Measurements from ENCODE around the gene GPATCH8. TPM values are rescaled to one million over a fixed set of nuclear protein-coding genes. Genes with fewer than 3 reads are reported as not detected.

Gene GPATCH8
- total RNA-seq, 1 donor = 29.4 TPM

- DNase-seq (ENCODE audit: low read depth) = peak; percentile 51
- no peak overlapping the region for H3K4me3 ChIP-seq (ENCODE audit: low read depth, low read length)
- TF ChIP-seq CTCF (IDR thresholded peaks at IDR 0.05; ENCODE audit: insufficient read depth, low read length) = peak; percentile 80
These were observed 152.4 kb downstream of the GPATCH8 start for GRCh38 chr17:44350733-44351226.

GRCh38 chr17:44349553-44350070 lies 153.6 kb downstream of the GPATCH8 start:
- no peak for DNase-seq (ENCODE audit: low read depth)
- H3K4me3 ChIP-seq (ENCODE audit: low read depth, low read length) = no peak overlapping the region
- no peak for TF ChIP-seq CTCF (IDR thresholded peaks at IDR 0.05; ENCODE audit: insufficient read depth, low read length)

- DNase-seq (ENCODE audit: low read depth) = no peak
- no peak overlapping the region for H3K4me3 ChIP-seq (ENCODE audit: low read depth, low read length)
- no peak for TF ChIP-seq CTCF (IDR thresholded peaks at IDR 0.05; ENCODE audit: insufficient read depth, low read length)
These were observed 154.2 kb downstream of the GPATCH8 start for GRCh38 chr17:44348988-44349364.

GRCh38 chr17:44348234-44348987 lies 154.8 kb downstream of the GPATCH8 start:
- TF ChIP-seq CTCF (IDR thresholded peaks at IDR 0.05; ENCODE audit: insufficient read depth, low read length) = no peak
- H3K4me3 ChIP-seq (ENCODE audit: low read depth, low read length) = no peak overlapping the region
- peak; percentile 25 for DNase-seq (ENCODE audit: low read depth)

Small RNAs within 50 kb of the gene (small RNA-seq; reads per million reads assigned to genes)
- gene RN7SL258P = not detected

Other genes with a start within 250 kb of the GPATCH8 start
- gene SLC4A1, start 235.3 kb downstream of the GPATCH8 start, total RNA-seq (ENCODE audit: low replicate concordance) = not detected in 2 replicates
- not detected in 2 replicates for gene RUNDC3A, start 194.8 kb downstream of the GPATCH8 start, total RNA-seq (ENCODE audit: low replicate concordance)
- 61.5 and 62.7 TPM in 2 replicates for gene SLC25A39, start 178.6 kb downstream of the GPATCH8 start, total RNA-seq (ENCODE audit: low replicate concordance)
- gene GRN, start 158.1 kb downstream of the GPATCH8 start, total RNA-seq (ENCODE audit: low replicate concordance) = 241 and 592 TPM in 2 replicates
- 3.1 and 18.5 TPM in 2 replicates for gene FAM171A2, start 139.6 kb downstream of the GPATCH8 start, total RNA-seq (ENCODE audit: low replicate concordance)
- 0.36 TPM in 1 of 2 replicates, not detected in the other for gene ITGA2B, start 113.8 kb downstream of the GPATCH8 start, total RNA-seq (ENCODE audit: low replicate concordance)
- 1.8 and 16.4 TPM in 2 replicates for gene FZD2, start 54.1 kb upstream of the GPATCH8 start, total RNA-seq (ENCODE audit: low replicate concordance)
- gene MEIOC, start 153.1 kb upstream of the GPATCH8 start, total RNA-seq (ENCODE audit: low replicate concordance) = 0.18 TPM in 1 of 2 replicates, not detected in the other
- gene CCDC43, start 186.4 kb upstream of the GPATCH8 start, total RNA-seq (ENCODE audit: low replicate concordance) = 33.4 and 50.7 TPM in 2 replicates
- 4.9 and 5.2 TPM in 2 replicates for gene DBF4B, start 205.3 kb upstream of the GPATCH8 start, total RNA-seq (ENCODE audit: low replicate concordance)

Data from fibroblast of the aortic adventitia (primary cell).